ENCODE results near the gene NTSR1.

- TF ChIP-seq, protein P1, sequence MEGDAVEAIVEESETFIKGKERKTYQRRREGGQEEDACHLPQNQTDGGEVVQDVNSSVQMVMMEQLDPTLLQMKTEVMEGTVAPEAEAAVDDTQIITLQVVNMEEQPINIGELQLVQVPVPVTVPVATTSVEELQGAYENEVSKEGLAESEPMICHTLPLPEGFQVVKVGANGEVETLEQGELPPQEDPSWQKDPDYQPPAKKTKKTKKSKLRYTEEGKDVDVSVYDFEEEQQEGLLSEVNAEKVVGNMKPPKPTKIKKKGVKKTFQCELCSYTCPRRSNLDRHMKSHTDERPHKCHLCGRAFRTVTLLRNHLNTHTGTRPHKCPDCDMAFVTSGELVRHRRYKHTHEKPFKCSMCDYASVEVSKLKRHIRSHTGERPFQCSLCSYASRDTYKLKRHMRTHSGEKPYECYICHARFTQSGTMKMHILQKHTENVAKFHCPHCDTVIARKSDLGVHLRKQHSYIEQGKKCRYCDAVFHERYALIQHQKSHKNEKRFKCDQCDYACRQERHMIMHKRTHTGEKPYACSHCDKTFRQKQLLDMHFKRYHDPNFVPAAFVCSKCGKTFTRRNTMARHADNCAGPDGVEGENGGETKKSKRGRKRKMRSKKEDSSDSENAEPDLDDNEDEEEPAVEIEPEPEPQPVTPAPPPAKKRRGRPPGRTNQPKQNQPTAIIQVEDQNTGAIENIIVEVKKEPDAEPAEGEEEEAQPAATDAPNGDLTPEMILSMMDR (IDR thresholded peaks at IDR 0.05), result no peak
- TF ChIP-seq POLR2AphosphoS5 (IDR thresholded peaks at IDR 0.05), result no peak
Observed at GRCh38 chr20:62774762-62775161, 66.1 kb downstream of the NTSR1 start.
